ENCODE data around the gene C15orf39.

C15orf39 gene

DNA sequence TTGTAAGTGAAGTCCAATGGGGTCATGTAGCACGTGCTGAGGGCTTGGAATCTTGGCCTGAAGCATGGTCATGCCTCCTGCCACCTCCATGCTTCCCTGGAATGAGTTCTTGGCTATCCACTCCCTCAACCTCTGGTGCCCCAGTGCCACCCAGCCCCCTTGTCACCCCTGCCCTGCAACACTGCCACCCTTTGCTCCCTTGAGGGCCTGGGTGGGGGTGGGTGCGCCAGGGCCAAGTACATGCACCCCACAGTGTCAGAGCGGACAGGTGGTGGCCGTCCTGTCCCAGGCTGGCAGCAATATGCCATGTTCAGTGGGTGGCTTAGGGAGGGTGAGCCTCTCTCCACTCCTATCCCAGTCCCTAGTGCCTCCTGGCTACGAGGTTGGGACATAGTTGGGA is 27.6 kb upstream of the C15orf39 start:
- H3K27me3 ChIP-seq (ENCODE audit: low read length), result no peaks in the 10 kb centered on the region
- H3K4me3 ChIP-seq (ENCODE audit: insufficient read depth, low read length, poor library complexity, severe bottlenecking), result no peak overlapping the region
- H3K36me3 ChIP-seq (ENCODE audit: low read length), result no peaks in the 10 kb centered on the region
- TF ChIP-seq CTCF (IDR thresholded peaks at IDR 0.05; ENCODE audit: insufficient read depth, low read length, poor library complexity, severe bottlenecking) (no peak), EZH2phosphoT487 (conservative IDR thresholded peaks at IDR 0.05; ENCODE audit: low read length) (no peak)
- no peaks in the 10 kb centered on the region for H3K9me2 ChIP-seq (replicated peaks; ENCODE audit: insufficient read depth, low read length)
- H2AFZ ChIP-seq (ENCODE audit: low read depth, low read length, severe bottlenecking), result no peak overlapping the region
- H3K79me2 ChIP-seq (ENCODE audit: insufficient read depth, low read length), result no peaks in the 10 kb centered on the region
- H4K20me1 ChIP-seq (ENCODE audit: low read depth, low read length), result no peaks in the 10 kb centered on the region
- H3K9ac ChIP-seq (ENCODE audit: low read length), result no peak overlapping the region
- H3K4me2 ChIP-seq (ENCODE audit: low read depth, low read length, poor library complexity, severe bottlenecking), result no peak overlapping the region
- H3K9me3 ChIP-seq (ENCODE audit: insufficient read depth, low read length), result no peaks in the 10 kb centered on the region
- no peak overlapping the region for H3K27ac ChIP-seq (ENCODE audit: low read depth, low read length)
- no peaks in the 10 kb centered on the region for H3F3A ChIP-seq (ENCODE audit: insufficient read depth)

GRCh38 chr15:75174729-75175128 is 27.0 kb upstream of the C15orf39 start:
- Histone ChIP-seq H3K27me3 (ENCODE audit: low read length) (no peaks in the 10 kb centered on the region), H3F3A (ENCODE audit: insufficient read depth) (no peaks in the 10 kb centered on the region), H3K9me2 (replicated peaks; ENCODE audit: insufficient read depth, low read length) (no peaks in the 10 kb centered on the region), H3K9me3 (ENCODE audit: insufficient read depth, low read length) (no peaks in the 10 kb centered on the region), H3K36me3 (ENCODE audit: low read length) (no peaks in the 10 kb centered on the region), H3K27ac (ENCODE audit: low read depth, low read length) (no peak overlapping the region), H2AFZ (ENCODE audit: low read depth, low read length, severe bottlenecking) (no peak overlapping the region), H3K9ac (ENCODE audit: low read length) (no peak overlapping the region), H3K79me2 (ENCODE audit: insufficient read depth, low read length) (no peaks in the 10 kb centered on the region), H3K4me2 (ENCODE audit: low read depth, low read length, poor library complexity, severe bottlenecking) (no peak overlapping the region), H3K4me3 (ENCODE audit: insufficient read depth, low read length, poor library complexity, severe bottlenecking) (no peak overlapping the region), H4K20me1 (ENCODE audit: low read depth, low read length) (no peaks in the 10 kb centered on the region)
- TF ChIP-seq EZH2phosphoT487 (conservative IDR thresholded peaks at IDR 0.05; ENCODE audit: low read length) (no peak), CTCF (IDR thresholded peaks at IDR 0.05; ENCODE audit: insufficient read depth, low read length, poor library complexity, severe bottlenecking) (no peak)

DNA sequence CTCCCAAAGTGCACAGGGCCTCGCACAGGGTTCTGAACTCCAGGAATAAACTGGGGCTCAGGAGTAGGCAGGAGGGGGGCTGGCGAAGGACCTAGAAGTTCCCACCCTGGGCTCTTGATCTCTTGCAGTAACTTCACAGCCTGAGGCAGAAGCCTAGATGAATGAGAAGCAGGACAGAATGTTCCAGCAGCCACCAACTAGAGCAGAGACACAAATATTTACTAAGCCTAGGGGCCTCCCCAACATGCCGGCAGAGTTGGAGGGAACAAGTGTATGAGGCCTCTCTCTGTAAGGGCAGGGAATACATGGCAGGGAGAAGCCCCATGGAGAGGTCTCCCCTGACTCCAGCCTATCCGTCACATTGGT is 25.3 kb upstream of the C15orf39 start:
- Histone ChIP-seq H3K4me3 (ENCODE audit: insufficient read depth, low read length, poor library complexity, severe bottlenecking) (no peak overlapping the region), H2AFZ (ENCODE audit: low read depth, low read length, severe bottlenecking) (no peak overlapping the region), H3F3A (ENCODE audit: insufficient read depth) (no peaks in the 10 kb centered on the region), H4K20me1 (ENCODE audit: low read depth, low read length) (no peaks in the 10 kb centered on the region), H3K4me2 (ENCODE audit: low read depth, low read length, poor library complexity, severe bottlenecking) (no peak overlapping the region), H3K9me2 (replicated peaks; ENCODE audit: insufficient read depth, low read length) (no peaks in the 10 kb centered on the region), H3K9ac (ENCODE audit: low read length) (no peak overlapping the region), H3K9me3 (ENCODE audit: insufficient read depth, low read length) (no peaks in the 10 kb centered on the region), H3K27ac (ENCODE audit: low read depth, low read length) (no peak overlapping the region), H3K27me3 (ENCODE audit: low read length) (no peaks in the 10 kb centered on the region), H3K36me3 (ENCODE audit: low read length) (no peaks in the 10 kb centered on the region), H3K79me2 (ENCODE audit: insufficient read depth, low read length) (no peaks in the 10 kb centered on the region)
- TF ChIP-seq EZH2phosphoT487 (conservative IDR thresholded peaks at IDR 0.05; ENCODE audit: low read length) (no peak), CTCF (IDR thresholded peaks at IDR 0.05; ENCODE audit: insufficient read depth, low read length, poor library complexity, severe bottlenecking) (no peak)

Data from SU-DHL-6 (cell line).